NCI-H146 (cell line): Measurements from ENCODE around the gene GFOD1.
"Not testable (repeated sequence)": the region's sequence is repeated elsewhere in the genome, so short reads cannot be mapped to it uniquely, and the experiment has no call there.

Experiments used
- DNase-seq: peaks from one replicate; lab custom pipeline; 2025; lab: John Stamatoyannopoulos, UW

GFOD1 gene

DNA sequence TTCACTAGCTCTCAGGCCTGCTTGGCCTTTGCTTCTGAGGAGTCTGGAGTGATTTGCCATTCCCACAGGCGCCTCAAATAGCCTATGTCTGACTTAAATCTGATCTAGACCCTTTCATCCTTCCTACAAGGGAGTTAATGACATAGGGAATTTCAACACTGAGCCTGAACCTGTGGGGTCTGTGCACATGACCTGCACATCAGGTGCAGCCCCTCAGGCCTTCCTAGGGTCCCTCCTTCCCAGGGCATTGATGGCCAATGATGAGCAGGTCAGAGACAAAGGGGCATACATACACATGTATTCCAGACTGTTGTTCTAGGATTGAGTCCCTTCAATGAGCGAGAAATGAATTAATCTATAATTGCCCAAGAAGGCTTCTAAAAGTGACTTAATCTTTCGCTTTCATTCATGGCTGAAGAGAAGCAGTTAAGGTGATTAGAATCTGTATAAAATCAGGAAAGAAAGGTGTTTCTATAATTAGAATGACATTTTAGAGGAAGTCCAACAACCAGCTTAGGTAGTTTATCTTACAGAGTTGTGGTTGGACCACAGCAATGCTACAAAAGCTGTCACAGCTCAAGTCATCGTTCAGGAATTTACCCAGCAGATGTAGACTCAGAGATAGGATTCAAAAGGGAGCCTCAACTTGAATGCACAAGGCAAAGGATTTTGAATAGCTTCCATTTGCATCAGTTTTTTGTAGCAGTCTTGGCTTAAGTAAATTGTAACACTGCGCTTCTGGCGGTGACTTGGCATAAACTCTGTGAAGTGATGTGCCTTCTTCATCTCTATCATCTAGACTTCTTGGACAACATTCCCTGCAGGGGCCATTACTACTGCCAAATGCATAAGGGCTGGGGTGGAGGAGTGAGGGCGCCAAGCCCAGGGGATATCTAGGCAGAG, 132.1 kb downstream of the GFOD1 start:
- DNase-seq, result no peak

- no peak for DNase-seq
Observed at GRCh38 chr6:13354331-13355042, 132.9 kb downstream of the GFOD1 start.

DNA sequence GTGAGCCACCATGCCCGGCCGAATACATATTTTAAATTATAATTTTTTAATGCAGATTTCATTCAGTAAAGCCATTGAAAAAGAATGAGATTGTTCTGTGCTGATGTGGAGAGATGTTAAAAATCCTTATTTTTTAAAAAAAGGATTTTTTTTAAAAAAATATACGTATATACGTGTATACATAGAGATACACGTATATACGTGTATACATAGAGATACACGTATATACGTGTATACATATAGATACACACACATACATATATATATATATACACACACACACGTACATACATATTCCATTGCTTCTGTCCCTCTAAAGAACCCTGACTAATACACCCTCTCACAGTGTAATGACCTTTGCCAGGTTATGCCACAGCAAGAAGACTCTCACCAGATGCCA, 135.2 kb downstream of the GFOD1 start:
- no peak for DNase-seq

GRCh38 chr6:13351271-13351670, 136.1 kb downstream of the GFOD1 start:
- DNase-seq, result no peak

DNA sequence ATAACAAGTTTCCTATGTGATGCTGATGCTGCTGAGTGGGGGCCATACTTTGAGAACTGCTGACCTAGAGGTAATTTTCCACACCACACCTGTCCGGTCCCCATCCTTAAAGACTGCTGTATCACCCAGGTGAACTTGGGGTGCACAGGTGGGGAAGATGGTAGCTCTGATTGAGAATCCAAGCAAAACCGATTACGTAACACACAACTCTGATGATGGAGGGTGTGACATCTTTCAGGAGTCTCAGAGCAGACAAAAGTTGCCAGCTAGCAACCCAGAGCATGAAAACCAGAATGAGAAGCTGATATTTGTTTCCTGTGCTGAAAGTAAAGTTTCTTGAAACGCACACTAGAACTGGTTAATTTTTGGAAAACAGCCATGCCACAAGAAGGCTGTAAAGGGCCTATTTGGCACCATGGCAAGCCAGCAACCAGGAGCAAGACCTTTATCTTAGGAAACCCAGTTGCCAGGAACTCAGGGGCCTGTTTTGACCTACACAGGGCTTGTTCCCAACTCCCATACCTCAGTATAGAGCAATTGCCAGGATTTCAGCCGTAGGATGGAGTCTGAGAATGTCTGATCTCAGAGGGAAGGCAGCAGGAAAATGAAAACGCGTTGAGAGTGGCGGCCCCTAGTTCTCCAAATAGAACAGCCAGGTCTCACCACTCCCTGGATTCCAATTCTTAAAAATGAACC, 137.4 kb downstream of the GFOD1 start:
- DNase-seq, result no peak

DNA sequence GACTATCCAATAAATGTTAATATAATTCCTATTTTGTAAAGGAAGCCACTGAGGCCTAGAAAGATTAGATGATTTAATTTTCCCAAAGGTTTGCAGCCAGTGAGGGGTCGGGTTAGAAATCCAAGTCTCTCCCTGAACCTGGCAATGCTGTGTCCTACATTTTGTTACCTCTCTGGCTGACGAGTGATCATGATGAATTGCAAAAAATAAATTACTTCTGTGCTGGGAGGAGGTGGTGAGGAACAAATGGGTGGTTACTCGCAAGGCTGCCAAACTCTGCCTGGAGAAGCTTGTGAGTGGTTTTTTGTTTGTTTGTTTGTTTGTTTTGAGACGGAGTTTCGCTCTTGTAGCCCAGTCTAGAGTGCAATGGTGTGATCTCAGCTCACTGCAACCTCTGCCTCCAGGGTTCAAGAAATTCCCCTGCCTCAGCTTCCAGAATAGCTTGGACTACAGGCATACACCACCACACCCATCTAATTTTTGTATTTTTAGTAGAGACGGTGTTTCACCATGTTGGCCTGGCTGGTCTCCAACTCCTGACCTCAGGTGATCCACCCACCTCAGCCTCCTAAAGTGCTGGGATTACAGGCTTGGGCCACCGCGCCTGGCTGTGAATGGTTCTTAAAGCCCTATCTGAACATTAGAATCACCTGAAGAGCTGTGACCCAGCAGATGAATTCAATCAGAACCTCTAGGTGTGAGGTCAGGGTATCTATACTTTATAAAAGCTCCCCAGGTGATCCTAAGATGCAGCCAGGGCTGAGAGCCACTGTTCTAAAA, 138.9 kb downstream of the GFOD1 start:
- no peak for DNase-seq

DNA sequence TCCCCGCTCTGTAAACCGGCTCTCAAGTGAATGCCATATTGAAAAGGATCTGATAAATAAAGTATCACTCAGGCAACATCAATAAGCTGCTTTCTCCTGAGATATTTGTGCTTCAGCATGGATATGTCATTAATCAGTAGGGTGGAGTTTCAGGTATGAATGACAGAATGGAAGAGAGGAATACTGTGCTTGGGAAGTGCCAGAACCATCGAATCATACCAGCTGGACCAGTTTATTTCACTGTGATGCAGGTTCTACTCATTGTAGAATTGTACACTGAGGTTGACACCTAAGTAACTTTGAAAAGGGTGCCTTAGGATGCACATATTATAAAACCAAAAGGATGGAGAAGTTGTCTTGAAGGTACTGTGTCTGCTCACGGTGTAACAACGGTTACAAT, 141.2 kb downstream of the GFOD1 start:
- no peak for DNase-seq

GRCh38 chr6:13342414-13343019, 144.9 kb downstream of the GFOD1 start:
- no peak for DNase-seq

GRCh38 chr6:13339863-13340630, 147.4 kb downstream of the GFOD1 start:
- no peak for DNase-seq

GRCh38 chr6:13338038-13338437, 149.4 kb downstream of the GFOD1 start:
- DNase-seq, result no peak

GRCh38 chr6:13336553-13336952, 150.8 kb downstream of the GFOD1 start:
- peak; percentile 59 for DNase-seq

- no peak for DNase-seq
Observed at GRCh38 chr6:13334953-13335352, 152.4 kb downstream of the GFOD1 start.

- DNase-seq, result no peak
Observed at GRCh38 chr6:13332349-13332706, 155.1 kb downstream of the GFOD1 start.

DNA sequence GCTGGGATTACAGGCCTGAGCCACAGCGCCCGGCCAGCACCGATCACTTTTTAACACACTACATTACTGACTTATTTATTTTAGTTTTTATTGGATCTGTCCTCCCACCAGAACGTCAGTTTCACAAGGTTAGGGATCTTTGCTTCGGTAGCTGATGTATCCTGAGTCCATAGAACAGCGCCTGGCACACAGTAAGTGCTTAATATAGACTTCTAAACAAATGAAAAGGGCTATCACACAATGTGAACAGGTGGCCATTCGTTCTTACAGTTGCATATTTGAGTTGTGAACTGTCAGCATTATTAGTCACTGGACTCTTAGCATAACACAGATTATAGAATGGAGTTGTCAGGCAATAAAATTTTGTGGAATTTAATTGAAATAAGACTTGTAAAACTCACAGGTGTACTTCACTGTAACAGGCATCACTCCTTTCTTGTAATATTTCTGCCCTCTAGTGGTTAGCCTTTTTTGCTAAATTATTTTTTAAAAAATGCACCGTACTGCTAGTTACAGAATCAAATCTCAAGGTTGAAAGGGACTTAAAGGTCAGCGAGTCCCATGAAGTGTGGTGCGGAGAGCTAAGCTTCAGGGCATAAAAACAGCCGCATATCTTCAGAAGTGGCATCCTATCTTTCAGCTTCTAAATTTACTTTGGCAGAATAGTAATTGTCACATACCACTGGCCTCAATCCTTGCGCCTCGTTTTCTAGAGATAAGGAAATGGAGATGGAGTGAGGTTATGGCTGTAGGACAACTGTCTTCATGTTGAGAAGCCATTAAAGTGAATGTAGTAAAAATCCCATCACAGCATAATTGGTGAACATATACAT, 155.7 kb downstream of the GFOD1 start:
- peak; percentile 16 for DNase-seq

DNA sequence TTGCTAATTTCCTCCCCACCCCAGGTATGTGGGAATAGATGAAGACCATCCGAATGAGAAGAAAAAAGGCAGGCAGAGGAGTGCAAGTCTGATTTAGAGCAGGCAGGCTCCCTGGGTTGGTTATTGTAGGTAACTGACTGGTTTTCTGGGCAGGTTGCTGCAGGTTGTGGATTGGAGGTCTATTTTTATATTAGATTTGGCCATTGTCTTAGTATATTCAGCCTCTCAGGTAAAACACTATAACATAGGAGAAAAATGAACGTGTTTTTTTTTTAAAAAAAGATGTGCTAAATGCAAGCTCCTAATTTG, 158.6 kb downstream of the GFOD1 start:
- DNase-seq, result no peak

DNA sequence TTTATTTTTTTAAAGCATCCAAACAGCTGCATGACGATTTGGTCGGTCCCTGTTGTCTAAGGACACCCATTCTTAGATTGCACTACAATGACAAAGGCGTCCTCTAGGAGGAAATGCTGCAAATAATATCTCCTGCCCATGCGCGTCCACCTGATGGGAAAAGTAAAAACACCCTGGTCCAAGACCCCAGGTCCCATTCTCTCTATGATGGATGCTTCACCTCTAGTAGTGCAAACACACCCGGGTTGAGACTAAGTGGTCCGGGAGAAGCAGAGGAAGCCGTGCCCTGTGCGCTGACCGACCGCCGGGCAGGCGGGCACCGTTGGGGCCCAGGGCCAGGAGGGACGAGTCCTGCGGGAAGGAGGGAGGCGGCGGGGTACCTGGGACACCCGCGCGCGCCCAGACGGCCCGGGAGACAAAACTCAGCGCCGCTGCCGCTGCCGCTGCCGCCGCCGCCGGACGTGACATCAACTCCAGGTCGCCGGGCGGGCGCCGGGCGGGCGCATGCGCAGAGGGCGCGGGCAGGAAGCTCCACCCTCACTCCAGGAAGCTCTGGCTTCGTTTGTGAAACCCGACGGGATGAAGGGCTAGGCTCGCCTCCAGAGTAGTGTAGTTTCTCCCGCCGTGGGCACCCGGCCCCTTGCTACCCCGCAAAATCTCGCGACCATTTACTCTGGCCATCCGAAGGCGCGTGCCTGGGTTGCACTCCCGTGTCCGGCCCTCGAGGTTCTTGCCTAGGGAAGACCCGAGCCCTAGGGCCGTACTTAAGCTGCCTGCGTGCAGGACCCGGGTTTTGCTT, 159.1 kb downstream of the GFOD1 start, which contains the start of gene TBC1D7:
Gene TBC1D7 (minus strand): TSS at position 462 of the 799 bp plus-strand sequence. CDS start 1,639 bp downstream, outside the sequence.
- DNase-seq, result peak; percentile 92

- DNase-seq, result peak; percentile 31
Observed at GRCh38 chr6:13327691-13328075, 159.7 kb downstream of the GFOD1 start.

DNA sequence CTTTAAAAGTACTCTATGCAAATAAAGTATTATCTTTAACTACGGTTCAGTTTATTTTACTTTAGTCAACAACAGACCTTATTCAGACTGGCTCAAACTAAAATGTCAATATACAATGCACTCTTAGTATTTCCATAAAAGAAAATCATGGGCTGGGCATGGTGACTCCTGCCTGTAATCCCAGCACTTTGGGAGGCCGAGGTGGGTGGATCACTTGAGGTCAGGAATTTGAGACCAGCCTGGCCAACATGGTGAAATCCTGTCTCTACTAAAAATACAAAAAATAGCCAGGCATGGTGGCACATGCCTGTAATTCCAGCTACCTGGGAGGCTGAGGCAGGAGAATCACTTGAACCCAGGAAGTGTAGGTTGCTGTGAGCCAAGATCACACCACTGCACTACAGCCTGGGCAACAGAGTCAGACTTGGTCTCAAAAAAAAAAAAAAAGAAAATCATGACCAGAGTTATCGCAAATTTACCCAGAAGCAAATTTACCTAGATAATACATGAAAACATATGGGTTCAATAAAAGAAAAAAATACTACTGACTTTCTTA, 161.3 kb downstream of the GFOD1 start:
- DNase-seq, result not testable (repeated sequence)
